Stimulated activated CD4-positive, alpha-beta T cell treated with anti-CD3 and anti-CD28 coated beads, Interleukin-1b, Interleukin-23, amount 100 ng/mL, for 48 hours (primary cell): Measurements from ENCODE around the gene SOCS2.
"Not testable (repeated sequence)": the region's sequence is repeated elsewhere in the genome, so short reads cannot be mapped to it uniquely, and the experiment has no call there.

Source experiments
- DNase-seq: peaks from one replicate; pipeline ENCODE4 v3.0.0-alpha.2; 2020

The SOCS2 gene

GRCh38 chr12:93595351-93595750 is 22.9 kb downstream of the SOCS2 start:
- no peak for DNase-seq

- DNase-seq = no peak
Measured at GRCh38 chr12:93597608-93598007, 25.1 kb downstream of the SOCS2 start.

GRCh38 chr12:93599192-93599591 is 26.7 kb downstream of the SOCS2 start:
- DNase-seq = no peak

- DNase-seq = no peak
Measured at GRCh38 chr12:93601591-93601990, 29.1 kb downstream of the SOCS2 start.

- no peak for DNase-seq
Measured at GRCh38 chr12:93602897-93603668, 30.6 kb downstream of the SOCS2 start.

- no peak for DNase-seq
Measured at GRCh38 chr12:93603762-93604161, 31.3 kb downstream of the SOCS2 start.

GRCh38 chr12:93608313-93608712 is 35.8 kb downstream of the SOCS2 start:
- DNase-seq = no peak

GRCh38 chr12:93609281-93610192 is 37.1 kb downstream of the SOCS2 start:
- DNase-seq = no peak

- no peak for DNase-seq
Measured at GRCh38 chr12:93612776-93613175, 40.3 kb downstream of the SOCS2 start.

GRCh38 chr12:93614917-93615596 is 42.6 kb downstream of the SOCS2 start:
- no peak for DNase-seq

- DNase-seq = no peak
Measured at GRCh38 chr12:93616584-93617101, 44.2 kb downstream of the SOCS2 start.

GRCh38 chr12:93618891-93619410 is 46.5 kb downstream of the SOCS2 start:
- DNase-seq = no peak

- DNase-seq = no peak
Measured at GRCh38 chr12:93621986-93622385, 49.5 kb downstream of the SOCS2 start.

GRCh38 chr12:93622485-93622884 is 50.0 kb downstream of the SOCS2 start:
- DNase-seq = no peak

GRCh38 chr12:93624595-93625294 is 52.3 kb downstream of the SOCS2 start:
- DNase-seq = no peak

GRCh38 chr12:93625295-93625645 is 52.8 kb downstream of the SOCS2 start:
- not testable (repeated sequence) for DNase-seq

- DNase-seq = no peak
Measured at GRCh38 chr12:93626160-93626559, 53.7 kb downstream of the SOCS2 start.
